Muscle layer of duodenum (tissue), 2 donors: ENCODE measurements around the gene DR1.

Source experiments
- H3K27ac ChIP-seq: one replicate; pipeline ENCODE4 v1.7.0; 2013; ENCODE audit warnings: mild to moderate bottlenecking, low read length
- H3K27me3 ChIP-seq: one replicate; pipeline ENCODE4 v1.7.0; 2013; ENCODE audit warnings: low read depth, mild to moderate bottlenecking, control low read depth, low read length
- H3K36me3 ChIP-seq, 2 donors: one replicate each; pipeline ENCODE4 v1.7.0; 2013; ENCODE audit warnings: low read length in 2 of 2, control low read depth in 1 of 2, mild to moderate bottlenecking in 1 of 2; ENCODE audit not compliant: insufficient read depth in 2 of 2, control insufficient read depth in 1 of 2
- H3K4me1 ChIP-seq, 2 donors: one replicate each; pipeline ENCODE4 v1.7.0; 2013; ENCODE audit warnings: low read length in 2 of 2, mild to moderate bottlenecking in 2 of 2, control low read depth in 1 of 2, moderate library complexity in 1 of 2; ENCODE audit not compliant: insufficient read depth in 2 of 2, control insufficient read depth in 1 of 2
- H3K4me3 ChIP-seq, 2 donors: one replicate each; pipeline ENCODE4 v1.7.0; 2013; ENCODE audit warnings: low read length in 2 of 2, low read depth in 1 of 2, mild to moderate bottlenecking in 1 of 2
- H3K9me3 ChIP-seq, 2 donors: one replicate each; pipeline ENCODE4 v1.7.0; 2013; ENCODE audit warnings: low read length in 2 of 2, control low read depth in 1 of 2, mild to moderate bottlenecking in 1 of 2; ENCODE audit not compliant: control insufficient read depth in 1 of 2
- donor health status: healthy.

DR1 gene

GRCh38 chr1:93323185-93323820 is 22.4 kb upstream of the DR1 start:
- H3K9me3 ChIP-seq, result no peaks in the 10 kb centered on the region
- no peaks in the 10 kb centered on the region for H3K36me3 ChIP-seq
- no peak overlapping the region for H3K27ac ChIP-seq
- H3K4me3 ChIP-seq, result no peak overlapping the region
- no peaks in the 10 kb centered on the region for H3K27me3 ChIP-seq
- no peaks in the 10 kb centered on the region for H3K4me1 ChIP-seq

- H3K27ac ChIP-seq, result no peak overlapping the region
- peak overlapping the region in 1 of 2 donors; percentile 18 for H3K4me3 ChIP-seq
Observed at GRCh38 chr1:93324486-93325464, 20.9 kb upstream of the DR1 start.

GRCh38 chr1:93328809-93329760 is 16.6 kb upstream of the DR1 start:
- Histone ChIP-seq H3K4me3 (no peak overlapping the region), H3K9me3 (no peaks in the 10 kb centered on the region), H3K4me1 (no peaks in the 10 kb centered on the region), H3K36me3 (no peaks in the 10 kb centered on the region), H3K27me3 (no peaks in the 10 kb centered on the region), H3K27ac (no peak overlapping the region)

More at GRCh38 chr1:93324486-93325464, 20.9 kb upstream of the DR1 start:
- H3K9me3 ChIP-seq, result no peaks in the 10 kb centered on the region
- H3K36me3 ChIP-seq, result no peaks in the 10 kb centered on the region
- no peaks in the 10 kb centered on the region for H3K27me3 ChIP-seq
- no peaks in the 10 kb centered on the region for H3K4me1 ChIP-seq

DNA sequence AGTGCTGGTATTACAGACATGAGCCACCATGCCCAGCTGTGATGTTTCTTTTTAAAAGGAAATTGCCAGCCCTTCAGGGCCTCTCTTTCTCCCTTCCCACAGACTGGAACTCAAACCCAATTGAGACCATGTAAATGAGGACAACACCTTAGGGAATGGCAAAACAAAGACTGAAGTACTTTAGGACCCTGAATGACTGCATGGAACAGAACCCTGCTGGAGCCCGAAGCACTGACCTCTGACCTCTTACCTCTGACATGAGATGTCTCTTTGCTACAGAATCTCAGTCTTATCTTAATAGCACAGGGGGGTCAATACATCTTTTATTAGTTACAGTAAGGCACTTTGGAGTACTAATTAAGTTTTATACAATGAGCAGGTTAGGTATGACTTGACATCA is 15.5 kb upstream of the DR1 start:
- Histone ChIP-seq H3K4me3 (no peak overlapping the region), H3K9me3 (no peaks in the 10 kb centered on the region), H3K4me1 (no peaks in the 10 kb centered on the region), H3K27me3 (no peaks in the 10 kb centered on the region), H3K36me3 (no peaks in the 10 kb centered on the region), H3K27ac (no peak overlapping the region)

DNA sequence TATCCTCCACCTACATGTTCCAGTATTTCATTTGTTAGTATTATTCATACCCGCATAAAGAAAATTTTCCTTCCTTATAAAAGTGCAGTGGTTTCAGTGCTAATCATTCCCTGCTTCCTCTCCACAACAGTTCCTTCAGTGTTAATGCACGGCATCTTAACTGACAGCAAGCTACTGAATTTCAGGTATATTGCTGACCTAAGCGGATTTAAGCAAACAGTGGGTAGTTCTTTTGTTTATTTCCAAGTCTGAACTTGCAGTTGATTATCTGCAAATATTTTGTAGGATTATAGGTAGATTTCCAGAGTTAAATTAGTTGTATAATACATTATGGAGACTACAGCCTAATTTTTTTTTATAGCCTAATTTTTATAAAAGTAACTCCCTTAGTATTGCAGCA is 15.1 kb upstream of the DR1 start:
- Histone ChIP-seq H3K9me3 (no peaks in the 10 kb centered on the region), H3K36me3 (no peaks in the 10 kb centered on the region), H3K4me3 (no peak overlapping the region), H3K27me3 (no peaks in the 10 kb centered on the region), H3K27ac (no peak overlapping the region), H3K4me1 (no peaks in the 10 kb centered on the region)

GRCh38 chr1:93331412-93331811 is 14.3 kb upstream of the DR1 start:
- Histone ChIP-seq H3K4me3 (no peak overlapping the region), H3K27ac (no peak overlapping the region), H3K9me3 (no peaks in the 10 kb centered on the region), H3K36me3 (no peaks in the 10 kb centered on the region), H3K4me1 (no peaks in the 10 kb centered on the region), H3K27me3 (no peaks in the 10 kb centered on the region)

- no peak overlapping the region for H3K4me3 ChIP-seq
- H3K27me3 ChIP-seq, result no peaks in the 10 kb centered on the region
- H3K4me1 ChIP-seq, result no peaks in the 10 kb centered on the region
- no peak overlapping the region for H3K27ac ChIP-seq
- no peaks in the 10 kb centered on the region for H3K36me3 ChIP-seq
- no peaks in the 10 kb centered on the region for H3K9me3 ChIP-seq
Observed at GRCh38 chr1:93332368-93332767, 13.3 kb upstream of the DR1 start.

GRCh38 chr1:93338387-93339146 is 7.1 kb upstream of the DR1 start:
- peaks cover 0 to 22% of the 10 kb centered on the region in 2 donors for H3K4me1 ChIP-seq
- no peaks in the 10 kb centered on the region for H3K27me3 ChIP-seq
- H3K4me3 ChIP-seq, result no peak overlapping the region
- H3K27ac ChIP-seq, result no peak overlapping the region
- H3K36me3 ChIP-seq, result peaks cover 6 to 10% of the 10 kb centered on the region in 2 donors
- H3K9me3 ChIP-seq, result no peaks in the 10 kb centered on the region

DNA sequence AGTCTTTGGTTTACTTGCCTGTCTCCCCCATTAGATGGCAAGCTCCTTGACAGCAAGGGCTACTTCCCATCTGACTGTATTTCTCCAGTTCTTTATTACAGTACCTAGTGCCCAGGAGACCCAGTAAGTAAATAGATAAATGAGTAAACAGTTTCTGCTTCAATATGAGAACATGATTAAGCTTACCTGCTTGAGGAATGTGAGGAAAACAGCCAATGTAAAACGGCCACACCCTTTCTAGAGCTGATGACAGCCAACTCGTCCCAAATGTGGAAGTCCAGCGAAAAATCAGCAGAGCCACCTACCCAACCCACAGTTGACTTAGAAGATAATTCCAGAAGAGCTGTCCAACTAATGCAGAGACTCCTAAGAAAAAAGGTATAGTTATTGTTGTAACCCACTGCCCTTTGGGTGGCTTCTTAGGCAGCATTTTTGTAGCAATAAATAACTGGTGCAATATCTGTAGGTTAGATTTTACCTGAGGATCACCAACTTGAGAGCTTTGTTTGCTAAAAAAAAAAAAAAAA is 6.5 kb upstream of the DR1 start:
- Histone ChIP-seq H3K4me3 (no peak overlapping the region), H3K9me3 (no peaks in the 10 kb centered on the region), H3K36me3 (peaks cover 6 to 10% of the 10 kb centered on the region in 2 donors), H3K27ac (no peak overlapping the region), H3K4me1 (peaks cover 0 to 23% of the 10 kb centered on the region in 2 donors), H3K27me3 (no peaks in the 10 kb centered on the region)

GRCh38 chr1:93340090-93340489 is 5.6 kb upstream of the DR1 start:
- Histone ChIP-seq H3K9me3 (no peaks in the 10 kb centered on the region), H3K27ac (no peak overlapping the region), H3K4me1 (peaks cover 0 to 26% of the 10 kb centered on the region in 2 donors), H3K36me3 (peaks cover 7 to 10% of the 10 kb centered on the region in 2 donors), H3K4me3 (no peak overlapping the region), H3K27me3 (no peaks in the 10 kb centered on the region)
